ENCODE measurements around the gene AP4M1. TPM values are rescaled to one million over a fixed set of nuclear protein-coding genes. Genes with fewer than 3 reads are reported as not detected.

Gene AP4M1
- total RNA-seq, 1 donor from 2014 or later = 12.5 TPM

DNA sequence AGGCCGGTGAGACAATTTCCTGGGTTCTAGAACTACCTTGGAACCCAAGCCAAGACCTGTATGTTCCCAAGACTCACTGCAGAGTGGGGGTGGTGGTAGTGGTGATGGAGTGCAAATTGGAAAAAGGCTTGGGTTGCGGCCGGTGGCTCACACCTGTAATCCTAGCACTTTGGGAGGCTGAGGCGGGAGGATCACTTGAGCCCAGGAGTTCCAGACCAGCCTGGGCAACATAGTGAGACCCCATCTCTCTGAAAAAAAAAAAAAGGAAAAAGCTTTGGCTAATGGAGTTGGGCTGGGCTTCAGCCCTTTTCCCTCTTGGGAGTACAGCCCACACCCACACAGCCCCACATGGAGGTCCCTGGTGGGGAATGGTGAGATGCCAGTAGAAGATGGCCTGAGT lies 4.1 kb downstream of the AP4M1 start:
- Mint-ChIP-seq H3K4me3 (no peak overlapping the region), H3K4me1 (peaks cover 9% of the 10 kb centered on the region), H3K36me3 (ENCODE audit: low read depth) (peaks cover 65% of the 10 kb centered on the region), H3K27ac (no peak overlapping the region), H3K27me3 (no peaks in the 10 kb centered on the region), H3K9me3 (no peaks in the 10 kb centered on the region)
- CTCF ChIA-PET = no interaction called here
- no peak for DNase-seq
- TF ChIP-seq, protein P1, sequence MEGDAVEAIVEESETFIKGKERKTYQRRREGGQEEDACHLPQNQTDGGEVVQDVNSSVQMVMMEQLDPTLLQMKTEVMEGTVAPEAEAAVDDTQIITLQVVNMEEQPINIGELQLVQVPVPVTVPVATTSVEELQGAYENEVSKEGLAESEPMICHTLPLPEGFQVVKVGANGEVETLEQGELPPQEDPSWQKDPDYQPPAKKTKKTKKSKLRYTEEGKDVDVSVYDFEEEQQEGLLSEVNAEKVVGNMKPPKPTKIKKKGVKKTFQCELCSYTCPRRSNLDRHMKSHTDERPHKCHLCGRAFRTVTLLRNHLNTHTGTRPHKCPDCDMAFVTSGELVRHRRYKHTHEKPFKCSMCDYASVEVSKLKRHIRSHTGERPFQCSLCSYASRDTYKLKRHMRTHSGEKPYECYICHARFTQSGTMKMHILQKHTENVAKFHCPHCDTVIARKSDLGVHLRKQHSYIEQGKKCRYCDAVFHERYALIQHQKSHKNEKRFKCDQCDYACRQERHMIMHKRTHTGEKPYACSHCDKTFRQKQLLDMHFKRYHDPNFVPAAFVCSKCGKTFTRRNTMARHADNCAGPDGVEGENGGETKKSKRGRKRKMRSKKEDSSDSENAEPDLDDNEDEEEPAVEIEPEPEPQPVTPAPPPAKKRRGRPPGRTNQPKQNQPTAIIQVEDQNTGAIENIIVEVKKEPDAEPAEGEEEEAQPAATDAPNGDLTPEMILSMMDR (IDR thresholded peaks at IDR 0.05) = no peak
- intact Hi-C loops (cut with micrococcal nuclease) = no loop called here
- POLR2A ChIA-PET = no interaction called here
- no peak for ATAC-seq (ENCODE audit: low read depth)

DNA sequence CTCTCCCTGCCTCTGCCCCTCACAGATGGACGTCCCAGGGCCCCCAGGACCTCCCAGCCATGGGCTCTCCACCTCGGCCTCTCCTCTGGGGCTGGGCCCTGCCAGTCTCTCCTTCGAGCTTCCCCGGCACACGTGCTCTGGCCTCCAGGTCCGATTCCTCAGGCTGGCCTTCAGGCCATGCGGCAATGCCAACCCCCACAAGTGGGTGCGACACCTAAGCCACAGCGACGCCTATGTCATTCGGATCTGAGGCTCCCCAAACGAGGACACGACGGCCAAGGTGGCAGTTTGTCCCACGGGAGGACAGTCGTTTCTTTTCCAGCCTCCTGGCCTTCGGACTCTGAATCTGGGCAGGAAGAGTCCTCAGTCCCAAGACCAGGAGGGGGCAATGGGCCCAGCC lies 5.2 kb downstream of the AP4M1 start:
- TF ChIP-seq, protein P1 (IDR thresholded peaks at IDR 0.05) = no peak
- intact Hi-C loops (cut with micrococcal nuclease) = no loop called here
- Mint-ChIP-seq H3K27me3 (no peaks in the 10 kb centered on the region), H3K4me3 (no peak overlapping the region), H3K9me3 (no peaks in the 10 kb centered on the region), H3K27ac (no peak overlapping the region), H3K4me1 (peaks cover 6% of the 10 kb centered on the region), H3K36me3 (ENCODE audit: low read depth) (peaks cover 67% of the 10 kb centered on the region)
- ChIA-PET CTCF (no interaction called here), POLR2A (no interaction called here)
- ATAC-seq (ENCODE audit: low read depth) (no peak), DNase-seq (no peak)

GRCh38 chr7:100107125-100107737 lies 5.8 kb downstream of the AP4M1 start:
- no peaks in the 10 kb centered on the region for H3K27me3 Mint-ChIP-seq
- H3K9me3 Mint-ChIP-seq = no peaks in the 10 kb centered on the region
- ChIA-PET CTCF (no interaction called here), POLR2A (no interaction called here)
- TF ChIP-seq, protein P1 (IDR thresholded peaks at IDR 0.05) = no peak
- H3K36me3 Mint-ChIP-seq (ENCODE audit: low read depth) = peaks cover 72% of the 10 kb centered on the region
- no peak overlapping the region for H3K27ac Mint-ChIP-seq
- DNase-seq (no peak), ATAC-seq (ENCODE audit: low read depth) (no peak)
- H3K4me1 Mint-ChIP-seq = peaks cover 6% of the 10 kb centered on the region
- no peak overlapping the region for H3K4me3 Mint-ChIP-seq
- intact Hi-C loops (cut with micrococcal nuclease) = no loop called here

DNA sequence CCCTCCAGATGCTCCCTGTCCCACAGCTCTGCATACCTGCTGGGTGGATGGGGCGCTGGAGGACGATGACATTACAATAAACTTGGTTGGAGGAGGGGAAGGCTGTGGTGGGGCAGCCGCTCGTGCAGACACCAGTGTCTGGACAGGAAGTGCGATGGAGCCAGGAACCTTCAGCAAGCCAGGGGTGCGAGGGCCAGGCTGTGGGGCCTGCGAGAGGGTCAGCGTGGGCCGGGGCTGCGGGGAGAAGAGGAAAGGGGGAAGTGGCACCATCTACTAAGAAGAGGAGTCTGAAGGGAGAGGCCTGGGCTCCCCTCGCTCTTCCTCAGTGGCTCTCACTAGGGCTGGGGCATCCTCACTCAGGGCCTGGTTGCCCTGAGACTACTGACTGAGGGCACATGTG lies 6.4 kb downstream of the AP4M1 start:
- no peaks in the 10 kb centered on the region for H3K27me3 Mint-ChIP-seq
- no peak overlapping the region for H3K27ac Mint-ChIP-seq
- H3K36me3 Mint-ChIP-seq (ENCODE audit: low read depth) = peaks cover 78% of the 10 kb centered on the region
- no peaks in the 10 kb centered on the region for H3K9me3 Mint-ChIP-seq
- H3K4me1 Mint-ChIP-seq = no peaks in the 10 kb centered on the region
- ChIA-PET POLR2A (no interaction called here), CTCF (no interaction called here)
- ATAC-seq (ENCODE audit: low read depth) = no peak
- TF ChIP-seq, protein P1 (IDR thresholded peaks at IDR 0.05) = no peak
- intact Hi-C loops (cut with micrococcal nuclease) = no loop called here
- no peak overlapping the region for H3K4me3 Mint-ChIP-seq
- no peak for DNase-seq

DNA sequence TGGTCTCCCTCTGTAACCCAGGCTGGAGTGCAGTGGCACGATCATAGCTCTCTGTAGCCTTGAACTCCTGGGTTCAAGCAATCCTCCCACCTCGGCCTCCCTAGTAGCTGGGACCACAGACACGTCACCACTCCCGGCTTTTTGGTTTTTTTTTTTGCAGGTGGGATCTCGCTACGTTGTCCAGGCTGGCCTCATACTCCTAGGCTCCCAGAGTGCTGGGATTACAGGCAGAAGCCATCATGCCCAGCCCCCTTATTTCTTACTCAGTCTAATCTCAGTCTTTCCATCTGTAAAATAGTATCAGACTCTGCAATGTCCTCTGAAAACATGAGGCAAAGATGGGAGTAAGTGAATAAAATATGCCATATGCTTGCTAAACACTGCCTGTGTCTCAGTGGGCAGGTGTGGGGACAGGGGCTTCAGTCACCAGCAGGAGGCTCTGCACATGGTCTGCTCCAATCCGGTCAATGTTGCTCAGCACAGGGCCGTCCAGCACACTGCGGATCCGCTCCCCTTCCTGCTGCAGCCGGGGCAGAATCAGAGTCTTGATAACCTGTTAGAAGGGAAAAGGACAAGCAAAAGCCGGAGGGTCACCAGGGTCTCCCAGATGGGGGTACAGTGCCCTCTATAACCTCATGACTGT lies 8.2 kb downstream of the AP4M1 start:
- no peak for DNase-seq
- Mint-ChIP-seq H3K4me3 (no peak overlapping the region), H3K36me3 (ENCODE audit: low read depth) (peaks cover 85% of the 10 kb centered on the region), H3K27ac (no peak overlapping the region), H3K4me1 (no peaks in the 10 kb centered on the region), H3K9me3 (no peaks in the 10 kb centered on the region), H3K27me3 (no peaks in the 10 kb centered on the region)
- ChIA-PET CTCF (no interaction called here), POLR2A (no interaction called here)
- ATAC-seq (ENCODE audit: low read depth) = no peak
- intact Hi-C loops (cut with micrococcal nuclease) = no loop called here
- TF ChIP-seq, protein P1 (IDR thresholded peaks at IDR 0.05) = no peak

Measured in activated B cell treated with CpG ODN at 0.5 μM for 24 hours (primary cell).